Glutamatergic neuron (in vitro differentiated cells): Measurements from ENCODE around the gene SGPP1. TPM values are rescaled to one million over a fixed set of nuclear protein-coding genes. Genes with fewer than 3 reads are reported as not detected.
"Not testable (repeated sequence)": the region's sequence is repeated elsewhere in the genome, so short reads cannot be mapped to it uniquely, and the experiment has no call there.

Experiments used
- DNase-seq: peaks from one replicate; pipeline ENCODE4 v3.0.0; 2022
- H3K27ac Mint-ChIP-seq: one replicate; pipeline ENCODE4 v1.8.0; 2020; ENCODE audit warnings: mild to moderate bottlenecking, mixed read lengths, inconsistent platforms; ENCODE audit not compliant: unreplicated experiment
- H3K27me3 Mint-ChIP-seq: one replicate; pipeline ENCODE4 v1.8.0; 2020; ENCODE audit warnings: mild to moderate bottlenecking, moderate library complexity, mixed read lengths, inconsistent platforms; ENCODE audit not compliant: unreplicated experiment
- H3K36me3 Mint-ChIP-seq: one replicate; pipeline ENCODE4 v1.8.0; 2020; ENCODE audit warnings: mild to moderate bottlenecking, mixed read lengths, inconsistent platforms; ENCODE audit not compliant: unreplicated experiment
- H3K4me1 Mint-ChIP-seq: one replicate; pipeline ENCODE4 v1.8.0; 2020; ENCODE audit warnings: mild to moderate bottlenecking, low read depth, mixed read lengths, inconsistent platforms; ENCODE audit not compliant: unreplicated experiment
- H3K4me3 Mint-ChIP-seq: one replicate; pipeline ENCODE4 v1.8.0; 2020; ENCODE audit warnings: mild to moderate bottlenecking, mixed read lengths, inconsistent platforms; ENCODE audit not compliant: unreplicated experiment
- H3K9me3 Mint-ChIP-seq: one replicate; pipeline ENCODE4 v1.8.0; 2020; ENCODE audit warnings: mild to moderate bottlenecking, moderate library complexity, mixed read lengths, inconsistent platforms; ENCODE audit not compliant: unreplicated experiment
- total RNA-seq: library from RNA; stranded (reverse); fragmentation: NEBNext Ultra II Directional; extraction: Animal tissue kit (Norgen Biotek cat#: 25700); gene quantifications from one replicate; pipeline ENCODE4 v1.2.1, GENCODE V29; 2021; ENCODE audit not compliant: unreplicated experiment
- TF ChIP-seq, protein P1 (sequence below): fragments of 200-600 bp; sonication (generic); IDR thresholded peaks from one replicate; pipeline ENCODE4 v1.5.0; 2021; ENCODE audit not compliant: partially characterized antibody, unreplicated experiment

The SGPP1 gene
- total RNA-seq, 1 donor from 2014 or later: 4.3 TPM

- TF ChIP-seq, protein P1, sequence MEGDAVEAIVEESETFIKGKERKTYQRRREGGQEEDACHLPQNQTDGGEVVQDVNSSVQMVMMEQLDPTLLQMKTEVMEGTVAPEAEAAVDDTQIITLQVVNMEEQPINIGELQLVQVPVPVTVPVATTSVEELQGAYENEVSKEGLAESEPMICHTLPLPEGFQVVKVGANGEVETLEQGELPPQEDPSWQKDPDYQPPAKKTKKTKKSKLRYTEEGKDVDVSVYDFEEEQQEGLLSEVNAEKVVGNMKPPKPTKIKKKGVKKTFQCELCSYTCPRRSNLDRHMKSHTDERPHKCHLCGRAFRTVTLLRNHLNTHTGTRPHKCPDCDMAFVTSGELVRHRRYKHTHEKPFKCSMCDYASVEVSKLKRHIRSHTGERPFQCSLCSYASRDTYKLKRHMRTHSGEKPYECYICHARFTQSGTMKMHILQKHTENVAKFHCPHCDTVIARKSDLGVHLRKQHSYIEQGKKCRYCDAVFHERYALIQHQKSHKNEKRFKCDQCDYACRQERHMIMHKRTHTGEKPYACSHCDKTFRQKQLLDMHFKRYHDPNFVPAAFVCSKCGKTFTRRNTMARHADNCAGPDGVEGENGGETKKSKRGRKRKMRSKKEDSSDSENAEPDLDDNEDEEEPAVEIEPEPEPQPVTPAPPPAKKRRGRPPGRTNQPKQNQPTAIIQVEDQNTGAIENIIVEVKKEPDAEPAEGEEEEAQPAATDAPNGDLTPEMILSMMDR: no peak
- H3K36me3 Mint-ChIP-seq: peaks cover under 1% of the 10 kb centered on the region
- H3K9me3 Mint-ChIP-seq: peaks cover 4% of the 10 kb centered on the region
- H3K27ac Mint-ChIP-seq: peak overlapping the region; percentile 91
- no peaks in the 10 kb centered on the region for H3K4me1 Mint-ChIP-seq
- H3K27me3 Mint-ChIP-seq: no peaks in the 10 kb centered on the region
- peak; percentile 61 for DNase-seq
- H3K4me3 Mint-ChIP-seq: peak overlapping the region; percentile 90
Measured at GRCh38 chr14:63642229-63642611, 85.6 kb downstream of the SGPP1 start.

DNA sequence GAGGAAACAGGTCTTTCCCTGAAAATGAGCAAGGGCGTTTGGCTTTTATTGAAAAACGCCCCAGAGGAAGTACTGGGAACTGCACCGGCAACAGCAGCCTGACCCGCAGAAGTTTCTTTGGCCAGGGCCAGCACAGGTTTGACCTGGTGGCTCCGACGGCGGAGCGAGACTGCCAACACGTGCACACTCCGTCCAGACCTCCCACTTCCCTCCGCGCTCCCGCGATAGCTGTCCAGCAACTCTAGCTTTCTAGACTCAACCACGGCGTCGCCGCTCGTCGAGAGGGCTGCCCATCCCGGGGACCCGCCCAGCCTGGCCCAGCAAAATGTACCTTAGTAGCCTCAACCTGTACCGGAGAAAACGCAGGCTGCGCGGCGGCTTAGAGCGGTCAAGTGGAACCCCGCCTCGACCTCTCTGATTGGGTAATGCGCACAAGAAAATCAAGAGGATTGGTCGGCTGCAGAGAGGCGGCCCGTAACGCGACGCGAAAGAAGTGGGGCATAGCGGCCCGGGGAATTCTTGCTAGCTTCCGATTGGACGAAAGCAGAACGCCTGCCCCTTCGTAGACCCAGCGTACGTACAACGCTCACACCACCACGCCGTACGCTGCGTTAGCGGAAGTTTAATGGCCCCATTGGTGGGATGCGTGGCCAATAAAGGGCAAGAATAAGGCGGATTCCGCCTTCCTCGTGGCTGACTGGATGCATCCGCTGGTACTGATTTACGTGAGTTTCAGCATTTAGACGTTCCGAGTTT, 86.2 kb downstream of the SGPP1 start, which contains the start of gene WDR89:
TSS of gene WDR89 (minus strand) at position 399 of the 756 bp plus-strand sequence. CDS start 41,929 bp downstream, outside the sequence.
- TF ChIP-seq, protein P1: peak; percentile 89
- Mint-ChIP-seq H3K36me3 (peaks cover 6% of the 10 kb centered on the region), H3K9me3 (peaks cover 5% of the 10 kb centered on the region), H3K27me3 (no peaks in the 10 kb centered on the region), H3K27ac (peak within 1 kb of the TSS; percentile 91), H3K4me3 (peak within 1 kb of the TSS; percentile 90), H3K4me1 (no peaks in the 10 kb centered on the region)
- DNase-seq: peak; percentile 93

DNA sequence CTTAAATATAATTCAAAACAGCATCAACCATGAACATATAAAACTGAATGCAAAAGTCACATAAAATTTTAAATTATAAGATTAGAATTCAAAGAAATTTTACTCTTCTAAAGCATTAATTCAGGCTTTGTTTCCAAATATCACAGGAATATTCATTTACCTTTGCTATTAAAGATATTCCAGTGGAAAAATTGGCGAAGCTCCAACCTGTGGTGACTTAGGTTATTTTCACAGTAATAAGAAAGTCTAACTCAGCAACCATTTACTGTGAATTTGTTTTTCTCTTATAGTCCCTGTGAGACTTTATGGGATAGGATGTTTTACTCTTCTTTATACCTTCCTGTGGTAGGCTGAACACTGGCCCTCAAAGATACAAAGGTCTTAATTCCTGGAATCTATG, 89.4 kb downstream of the SGPP1 start:
- Mint-ChIP-seq H3K4me3 (no peak overlapping the region), H3K4me1 (no peaks in the 10 kb centered on the region), H3K27ac (no peak overlapping the region), H3K36me3 (peaks cover 12% of the 10 kb centered on the region), H3K27me3 (no peaks in the 10 kb centered on the region), H3K9me3 (peaks cover 10% of the 10 kb centered on the region)
- DNase-seq: no peak
- TF ChIP-seq, protein P1: no peak

DNA sequence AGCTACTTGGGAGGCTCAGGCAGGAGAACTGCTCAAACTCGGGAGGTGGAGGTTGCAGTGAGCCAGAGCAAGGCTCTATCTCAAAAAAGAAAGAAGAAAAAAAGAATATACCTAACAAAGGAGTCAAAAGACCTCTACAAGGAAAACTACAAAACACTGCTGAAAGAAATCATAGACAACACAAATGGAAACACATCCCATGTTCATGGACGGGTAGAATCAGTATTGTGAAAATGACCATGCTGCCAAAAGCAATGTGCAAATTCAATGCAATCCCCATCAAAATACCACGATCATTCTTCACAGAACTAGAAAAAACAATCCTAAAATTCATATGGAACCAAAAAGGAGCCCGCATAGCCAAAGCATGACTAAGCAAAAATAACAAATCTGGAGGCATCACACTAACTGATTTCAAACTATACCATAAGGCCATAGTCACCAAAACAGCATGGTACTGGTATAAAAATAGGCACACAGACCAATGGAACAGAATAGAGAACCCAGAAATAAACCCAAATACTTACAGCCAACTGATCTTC, 91.7 kb downstream of the SGPP1 start:
- H3K27me3 Mint-ChIP-seq, H3K9me3 Mint-ChIP-seq, DNase-seq, H3K4me1 Mint-ChIP-seq, H3K27ac Mint-ChIP-seq, H3K4me3 Mint-ChIP-seq: not testable (repeated sequence)
- peaks cover 12% of the 10 kb centered on the region for H3K36me3 Mint-ChIP-seq

Other genes starting within 250 kb of the SGPP1 start
- gene PPP2R5E, start 184.7 kb downstream of the SGPP1 start, total RNA-seq: 67.7 TPM
- 9.6 TPM for gene WDR89, start 86.2 kb downstream of the SGPP1 start, total RNA-seq
- 81.7 TPM for gene SYNE2, start 124.9 kb upstream of the SGPP1 start, total RNA-seq